HepG2 (cell line): Measurements from ENCODE around the gene ADAT3. TPM values are rescaled to one million over a fixed set of nuclear protein-coding genes. Genes with fewer than 3 reads are reported as not detected.

ENCODE experiments used
- ATAC-seq: fragments of 200-7000 bp; cut with Tn5 transposase; 3 replicates; pipeline ENCODE4 v1.9.1; 2020; ENCODE audit warnings: mild to moderate bottlenecking, moderate library complexity
- BruUV-seq: library from RNA; stranded (reverse); fragments of 400-500 nt; replicated peaks from 2 replicates; lab custom pipeline; 2021; lab: Mats Ljungman, UMichigan
- CTCF ChIA-PET: fragments of 300-600 bp; formaldehyde crosslinking; extraction: SDS; loops from one replicate; lab custom pipeline; 2021; ENCODE audit warnings: low total read pairs, inconsistent platforms, low intra/inter-chr PET ratio; lab: Yijun Ruan, JAX
- POLR2A ChIA-PET: fragments of 350-600 bp; sonication (Branson Sonifier 250); formaldehyde crosslinking; loops from one replicate; lab custom pipeline; 2020; ENCODE audit warnings: antibody characterized with exemption, inconsistent platforms; lab: Yijun Ruan, JAX
- DNase-seq: peaks from one replicate; pipeline ENCODE4 v3.0.0-alpha.2; 2015; ENCODE audit warnings: low spot score
- FAIRE-seq: peaks from 3 replicates; lab custom pipeline; 2011; peaks lifted over from hg19 to GRCh38; lab: Jason Lieb, UNC
- H2AFZ ChIP-seq: one replicate; pipeline ENCODE4 v1.6.1; 2011; ENCODE audit warnings: low read length, inconsistent platforms
- H3K27ac ChIP-seq: fragments of 300-600 bp; 3 replicates; pipeline ENCODE4 v1.8.0; 2011; ENCODE audit warnings: mixed run types, mild to moderate bottlenecking, mixed read lengths, low read length, inconsistent platforms; ENCODE audit not compliant: insufficient read depth; ENCODE audit errors: extremely low read length
- H3K27me3 ChIP-seq, 2 experiments: fragments of 200-600 bp in 1 of 2; 2 replicates in 1 of 2; 3 replicates in 1 of 2; pipeline versions ENCODE4 v1.6.0 to v1.8.0; 2011; ENCODE audit warnings: low read length in 2 of 2, mild to moderate bottlenecking in 2 of 2, moderate library complexity in 2 of 2, inconsistent platforms in 1 of 2; ENCODE audit not compliant: insufficient read depth in 2 of 2, control insufficient read depth in 1 of 2
- H3K36me3 ChIP-seq, 2 experiments: fragments of 200-600 bp in 1 of 2; replicated peaks in 1 of 2; 2 replicates in 1 of 2; 3 replicates in 1 of 2; pipeline versions ENCODE4 v1.5.1 to v1.8.0; 2011; ENCODE audit warnings: low read length in 2 of 2, inconsistent platforms in 1 of 2; ENCODE audit not compliant: insufficient read depth in 2 of 2, control insufficient read depth in 1 of 2
- H3K4me1 ChIP-seq: 2 replicates; pipeline ENCODE4 v1.5.1; 2012; ENCODE audit warnings: low read length, inconsistent platforms; ENCODE audit not compliant: insufficient read depth
- H3K4me2 ChIP-seq: 2 replicates; pipeline ENCODE4 v1.6.0; 2011; ENCODE audit warnings: low read depth, low read length, inconsistent platforms
- H3K4me3 ChIP-seq, 3 experiments: fragments of 200-600 bp in 1 of 3; sonication (generic), shearing (Covaris generic) in 1 of 3; replicated peaks in 1 of 3; 2 replicates each; pipeline ENCODE4 v1.5.1; 2011 to 2016; ENCODE audit warnings: low read length in 3 of 3, inconsistent platforms in 2 of 3, low read depth in 2 of 3, mild to moderate bottlenecking in 2 of 3, control low read depth in 1 of 3, mixed read lengths in 1 of 3; ENCODE audit not compliant: insufficient read depth in 1 of 3
- H3K79me2 ChIP-seq: one replicate; pipeline ENCODE4 v1.6.1; 2011; ENCODE audit warnings: low read length, inconsistent platforms; ENCODE audit not compliant: insufficient read depth
- H3K9ac ChIP-seq: 2 replicates; pipeline ENCODE4 v1.6.0; 2011; ENCODE audit warnings: mild to moderate bottlenecking, low read depth, low read length, inconsistent platforms; ENCODE audit not compliant: insufficient read depth
- H3K9me3 ChIP-seq: 2 replicates; pipeline ENCODE4 v1.5.1; 2012; ENCODE audit warnings: mild to moderate bottlenecking, low read length
- H4K20me1 ChIP-seq: 2 replicates; pipeline ENCODE4 v1.6.0; 2011; ENCODE audit warnings: inconsistent platforms, mild to moderate bottlenecking, low read length, moderate library complexity; ENCODE audit not compliant: insufficient read depth
- ARID4A ChIP-seq: sonication (generic); formaldehyde crosslinking; IDR thresholded peaks from 2 replicates; pipeline ENCODE4 v1.5.0; 2020; ENCODE audit warnings: mild to moderate bottlenecking, missing genetic modification reagents, borderline replicate concordance
- ELF3 ChIP-seq: IDR thresholded peaks from 2 replicates; pipeline ENCODE4 v1.6.1; 2016; ENCODE audit warnings: missing genetic modification reagents, missing compliant biosample characterization
- HNF4G ChIP-seq, 2 experiments: sonication (generic) in 1 of 2; formaldehyde crosslinking in 1 of 2; IDR thresholded peaks; 2 replicates each; pipeline versions ENCODE4 v1.4.0 to v1.6.1; 2011 to 2020; ENCODE audit warnings: borderline replicate concordance in 2 of 2, low read depth in 2 of 2, mild to moderate bottlenecking in 2 of 2, low read length in 1 of 2, missing genetic modification reagents in 1 of 2, moderate library complexity in 1 of 2
- HOXA3 ChIP-seq: sonication (generic); formaldehyde crosslinking; IDR thresholded peaks from 2 replicates; pipeline ENCODE4 v1.5.0; 2020; ENCODE audit warnings: missing genetic modification reagents
- POLR2A ChIP-seq, 2 experiments: IDR thresholded peaks; 2 replicates each; pipeline ENCODE4 v1.6.1; 2011; ENCODE audit warnings: low read depth in 2 of 2, low read length in 2 of 2, mild to moderate bottlenecking in 1 of 2, moderate library complexity in 1 of 2; ENCODE audit not compliant: insufficient read depth in 1 of 2
- SRSF9 ChIP-seq: fragments of 200-400 bp; formaldehyde crosslinking; IDR thresholded peaks from 2 replicates; pipeline ENCODE4 v1.6.1; 2018; ENCODE audit warnings: borderline replicate concordance, mild to moderate bottlenecking, low read depth, low read length; ENCODE audit not compliant: insufficient read depth, poor library complexity, severe bottlenecking
- ZNF142 ChIP-seq: sonication (generic); formaldehyde crosslinking; IDR thresholded peaks from 2 replicates; pipeline ENCODE4 v1.4.0; 2020; ENCODE audit warnings: missing genetic modification reagents
- ZNF205 ChIP-seq: IDR thresholded peaks from 2 replicates; pipeline ENCODE4 v1.6.1; 2018; ENCODE audit warnings: missing biosample characterization, missing genetic modification reagents
- WGBS: methylation state at CpG from one replicate; pipeline ENCODE4 v1.1.6; 2017; ENCODE audit warnings: low lambda C conversion rate; 5-methylcytosine and 5-hydroxymethylcytosine counted together
- in situ Hi-C: cut with HindIII; loops from 2 replicates; pipeline ENCODE4 v1.10.0; 2017; ENCODE audit warnings: low pct_unique_long_range_greater_than_20kb; ENCODE audit not compliant: extremely low pct_ligation_motif_present
- intact Hi-C: fragments of 100-400 bp; cut with micrococcal nuclease; formaldehyde crosslinking; loops from one replicate; pipeline ENCODE4 v1.10.0; 2022; ENCODE audit not compliant: unreplicated experiment
- polyA plus RNA-seq, 8 experiments: library from polyadenylated mRNA; depleted of rRNA in 3 of 8; stranded (reverse) in 7 of 8; unstranded in 1 of 8; fragments of >200 nt; fragmentation: Illumina TruSeq in 4 of 8; extraction: Trizol in 4 of 8; gene quantifications; 2 replicates each; pipeline versions ENCODE4 v1.2.1 to v1.2.3, GENCODE V29; 2011 to 2016; ENCODE audit warnings: low read depth in 4 of 8, missing spikeins in 1 of 8, mixed read lengths in 1 of 8; ENCODE audit not compliant: insufficient read depth in 1 of 8
- total RNA-seq, 5 experiments: library from RNA; depleted of rRNA; stranded (reverse); fragments of >200 nt; fragmentation: Illumina TruSeq; extraction: Trizol; gene quantifications; 2 replicates each; pipeline ENCODE4 v1.2.3, GENCODE V29; 2016; ENCODE audit warnings: low read depth in 1 of 5

ADAT3 gene
- total and polyA plus RNA-seq, 2 of the 13 experiments (the other 11 are each of a cell fraction or from before 2014, with no cell fraction given): 0.95 to 3.5 TPM

GRCh38 chr19:1907563-1908363, 2.6 kb downstream of the ADAT3 start:
- H3K9ac ChIP-seq: peak overlapping the region; percentile 70
- peak; percentile 55 for DNase-seq
- H3K4me3 ChIP-seq: peak overlapping the region; percentile 57 to 82 (median 69)
- WGBS: 0% methylated on average over 4 of the region's 43 CpGs
- no peak for FAIRE-seq
- ChIA-PET POLR2A (interaction anchor here (0.7 to 3.5 kb wide), 4 partner anchors 10 to 144 kb away, joined by 3 to 14 read pairs (median 3); no protein-coding TSS in a partner anchor), CTCF (no interaction called here)
- peak overlapping the region; percentile 58 for H3K27ac ChIP-seq
- intact Hi-C loops: loop anchor here (1.0 kb wide), 1 partner anchor 22 kb away; no protein-coding TSS in a partner anchor
- ATAC-seq: peak; percentile 70
- in situ Hi-C loops: no loop called here
- H3K27me3 ChIP-seq: no peaks in the 10 kb centered on the region
- no TSS peak for BruUV-seq
- peaks cover 50% of the 10 kb centered on the region for H3K79me2 ChIP-seq
- H3K4me1 ChIP-seq: peaks cover 62% of the 10 kb centered on the region
- no peaks in the 10 kb centered on the region for H3K9me3 ChIP-seq
- peak overlapping the region; percentile 81 for H3K4me2 ChIP-seq
- H2AFZ ChIP-seq: no peak overlapping the region
- peaks cover 2% of the 10 kb centered on the region in 2 experiments; a peak in 3 of 5 replicates for H3K36me3 ChIP-seq
- H4K20me1 ChIP-seq: peaks cover 6% of the 10 kb centered on the region; the same call in 1 of the 2 replicates
- TF ChIP-seq ELF3 (0 out of 2 replicates have a peak, but pooled peaks have one; percentile 9), SRSF9 (no peak), HNF4G (IDR thresholded peaks at IDR 0.05; ENCODE audit: borderline replicate concordance, low read depth, low read length) (no peak), HNF4G (CRISPR knock-in tag; IDR thresholded peaks at IDR 0.05; ENCODE audit: borderline replicate concordance, low read depth) (peak; percentile 19; the same call in 1 of the 2 replicates), POLR2A (IDR thresholded peaks at IDR 0.05; ENCODE audit: insufficient read depth in 1 of 2, low read depth in 2 of 2, low read length in 2 of 2) (peak in 1 of 2 experiments; percentile 41; a peak in 3 of 4 replicates), ARID4A (CRISPR knock-in tag) (peak; percentile 70), HOXA3 (CRISPR knock-in tag) (peak; percentile 38; the same call in 1 of the 2 replicates), ZNF142 (CRISPR knock-in tag) (0 out of 2 replicates have a peak, but pooled peaks have one; percentile 53), ZNF205 (CRISPR knock-in tag) (0 out of 2 replicates have a peak, but pooled peaks have one; percentile 11)
